ENCODE data around the gene CUBN. TPM values are rescaled to one million over a fixed set of nuclear protein-coding genes. Genes with fewer than 3 reads are reported as not detected.

The CUBN gene
- total RNA-seq, 2 donors from 2014 or later = 2.6 to 3.6 TPM

DNA sequence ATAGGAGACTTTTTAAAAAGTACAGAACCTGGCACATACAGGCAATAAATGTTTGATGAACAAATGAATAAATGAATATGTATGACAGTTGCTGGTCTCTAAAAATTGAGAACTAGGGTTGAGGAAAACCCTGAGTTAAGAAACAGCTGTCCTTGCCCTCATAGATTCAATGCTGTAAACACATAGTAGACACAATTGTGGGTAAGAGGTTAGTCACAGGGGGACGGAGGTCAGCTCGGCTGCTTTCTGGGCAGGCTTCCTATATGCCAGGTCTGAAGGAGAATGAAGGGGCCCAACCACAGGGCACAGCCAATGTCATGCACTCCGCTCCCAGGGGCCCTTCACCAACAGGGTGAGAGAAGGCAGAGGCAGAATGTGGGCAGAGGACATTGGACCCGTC lies 169.1 kb downstream of the CUBN start:
- DNase-seq = no peak
- TF ChIP-seq, protein P1, sequence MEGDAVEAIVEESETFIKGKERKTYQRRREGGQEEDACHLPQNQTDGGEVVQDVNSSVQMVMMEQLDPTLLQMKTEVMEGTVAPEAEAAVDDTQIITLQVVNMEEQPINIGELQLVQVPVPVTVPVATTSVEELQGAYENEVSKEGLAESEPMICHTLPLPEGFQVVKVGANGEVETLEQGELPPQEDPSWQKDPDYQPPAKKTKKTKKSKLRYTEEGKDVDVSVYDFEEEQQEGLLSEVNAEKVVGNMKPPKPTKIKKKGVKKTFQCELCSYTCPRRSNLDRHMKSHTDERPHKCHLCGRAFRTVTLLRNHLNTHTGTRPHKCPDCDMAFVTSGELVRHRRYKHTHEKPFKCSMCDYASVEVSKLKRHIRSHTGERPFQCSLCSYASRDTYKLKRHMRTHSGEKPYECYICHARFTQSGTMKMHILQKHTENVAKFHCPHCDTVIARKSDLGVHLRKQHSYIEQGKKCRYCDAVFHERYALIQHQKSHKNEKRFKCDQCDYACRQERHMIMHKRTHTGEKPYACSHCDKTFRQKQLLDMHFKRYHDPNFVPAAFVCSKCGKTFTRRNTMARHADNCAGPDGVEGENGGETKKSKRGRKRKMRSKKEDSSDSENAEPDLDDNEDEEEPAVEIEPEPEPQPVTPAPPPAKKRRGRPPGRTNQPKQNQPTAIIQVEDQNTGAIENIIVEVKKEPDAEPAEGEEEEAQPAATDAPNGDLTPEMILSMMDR (IDR thresholded peaks at IDR 0.05) = no peak
- TF ChIP-seq POLR2A (IDR thresholded peaks at IDR 0.05) = no peak
- no peaks in the 10 kb centered on the region for H3K36me3 ChIP-seq (replicated peaks in 1 of 2; ENCODE audit: insufficient read depth in 1 of 2, low read depth in 2 of 2)
- no peaks in the 10 kb centered on the region for H3K27me3 ChIP-seq
- intact Hi-C loops (cut with DNase I) = no loop called here
- no peaks in the 10 kb centered on the region for H3K4me1 ChIP-seq
- H3K4me3 ChIP-seq = no peak overlapping the region
- no peak overlapping the region for H3K27ac ChIP-seq
- WGBS, 2 donors = 86 to 89% methylated on average over 4 of the region's 4 CpGs
- no peak for ATAC-seq
- no peaks in the 10 kb centered on the region for H3K9me3 ChIP-seq

DNA sequence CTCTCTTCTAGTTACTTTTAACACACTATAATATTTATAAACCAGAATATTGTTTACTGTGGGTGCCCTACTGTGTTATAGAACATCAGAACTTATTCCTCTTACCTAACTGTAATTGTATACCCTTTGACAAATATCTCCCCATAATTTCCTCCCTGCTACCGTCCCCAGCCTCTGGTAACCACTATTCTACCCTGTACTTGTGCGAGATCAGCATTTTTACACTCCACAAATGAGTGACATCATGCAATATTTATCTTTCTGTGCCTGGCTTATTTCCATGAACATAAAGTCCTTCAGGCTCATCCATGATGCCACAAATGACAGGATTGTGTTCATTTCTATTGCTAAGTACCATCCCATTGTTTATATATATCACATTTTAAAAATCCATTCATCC lies 172.6 kb downstream of the CUBN start:
- Histone ChIP-seq H3K4me3 (no peak overlapping the region), H3K36me3 (replicated peaks in 1 of 2; ENCODE audit: insufficient read depth in 1 of 2, low read depth in 2 of 2) (no peaks in the 10 kb centered on the region), H3K27me3 (no peaks in the 10 kb centered on the region), H3K4me1 (no peaks in the 10 kb centered on the region), H3K27ac (no peak overlapping the region), H3K9me3 (no peaks in the 10 kb centered on the region)
- 63 to 70% methylated on average over 2 of the region's 2 CpGs for WGBS, 2 donors
- intact Hi-C loops (cut with DNase I) = no loop called here
- TF ChIP-seq, protein P1 (IDR thresholded peaks at IDR 0.05) = no peak
- no peak for TF ChIP-seq POLR2A (IDR thresholded peaks at IDR 0.05)
- ATAC-seq (no peak), DNase-seq (no peak)

DNA sequence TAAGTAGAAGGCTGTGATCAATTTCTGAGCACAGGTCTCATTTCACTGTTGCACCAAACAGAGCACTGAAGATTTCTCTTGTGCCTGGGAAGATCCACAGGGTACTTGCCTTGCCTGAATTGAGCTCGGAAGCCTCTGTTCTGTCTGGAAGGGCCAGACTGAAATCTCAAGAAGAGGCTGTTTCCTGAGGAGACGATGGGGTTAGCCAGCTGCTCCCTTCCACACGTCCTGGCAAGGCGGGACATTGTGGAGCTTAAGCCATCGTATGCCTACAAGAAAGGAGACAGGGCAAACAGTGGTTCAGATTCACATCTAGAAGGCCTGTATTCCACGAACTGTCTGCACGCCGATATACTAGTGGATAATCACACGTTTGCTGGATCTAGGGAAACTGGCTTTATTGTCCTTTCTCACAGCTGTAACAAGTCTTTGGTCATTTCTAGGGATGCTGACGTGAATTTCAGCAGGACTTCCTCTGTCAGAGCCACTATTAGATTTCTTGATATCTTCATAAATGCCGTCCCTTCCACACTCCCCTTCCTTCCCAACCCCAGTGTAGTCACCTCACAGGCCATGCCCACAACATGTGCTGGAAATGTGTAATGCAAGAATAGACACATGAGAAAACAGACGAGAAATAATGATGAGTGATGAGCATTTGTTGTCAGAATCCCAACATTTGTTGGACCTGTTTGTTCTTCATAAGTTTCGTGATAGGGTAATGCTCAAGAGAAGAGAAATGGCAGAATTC lies 175.2 kb downstream of the CUBN start:
- TF ChIP-seq POLR2A (IDR thresholded peaks at IDR 0.05) = no peak
- TF ChIP-seq, protein P1 (IDR thresholded peaks at IDR 0.05) = no peak
- WGBS, 2 donors = 72% methylated on average over 13 of the region's 13 CpGs
- Histone ChIP-seq H3K4me1 (no peaks in the 10 kb centered on the region), H3K9me3 (no peaks in the 10 kb centered on the region), H3K27ac (no peak overlapping the region), H3K36me3 (replicated peaks in 1 of 2; ENCODE audit: insufficient read depth in 1 of 2, low read depth in 2 of 2) (no peaks in the 10 kb centered on the region), H3K4me3 (no peak overlapping the region), H3K27me3 (no peaks in the 10 kb centered on the region)
- DNase-seq = no peak
- ATAC-seq = no peak
- intact Hi-C loops (cut with DNase I) = no loop called here

DNA sequence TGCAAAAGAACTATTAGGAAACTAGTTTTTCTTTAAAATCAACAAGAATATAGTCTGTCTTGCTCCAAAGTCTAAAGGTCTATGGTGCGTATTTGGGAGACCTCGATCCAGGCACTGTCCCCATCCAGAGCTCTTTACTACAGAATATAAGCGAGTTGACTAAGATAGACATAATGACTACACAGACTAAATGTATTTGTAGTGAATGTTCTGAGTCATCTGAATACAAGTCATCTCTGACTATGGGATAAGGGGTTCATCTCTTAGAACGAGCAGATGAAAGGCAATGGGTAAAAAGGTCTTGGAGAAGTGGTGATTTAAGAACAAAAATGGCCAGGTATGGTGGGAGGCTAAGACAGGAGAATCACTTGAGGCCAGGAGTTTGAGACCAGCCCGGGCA lies 176.3 kb downstream of the CUBN start:
- no peak overlapping the region for H3K4me3 ChIP-seq
- TF ChIP-seq, protein P1 (IDR thresholded peaks at IDR 0.05) = no peak
- TF ChIP-seq POLR2A (IDR thresholded peaks at IDR 0.05) = no peak
- no peaks in the 10 kb centered on the region for H3K36me3 ChIP-seq (replicated peaks in 1 of 2; ENCODE audit: insufficient read depth in 1 of 2, low read depth in 2 of 2)
- intact Hi-C loops (cut with DNase I) = no loop called here
- H3K27ac ChIP-seq = no peak overlapping the region
- no peaks in the 10 kb centered on the region for H3K9me3 ChIP-seq
- no peaks in the 10 kb centered on the region for H3K4me1 ChIP-seq
- no peak for DNase-seq
- H3K27me3 ChIP-seq = no peaks in the 10 kb centered on the region
- ATAC-seq = no peak
- WGBS, 2 donors = 77 to 86% methylated on average over 5 of the region's 5 CpGs

DNA sequence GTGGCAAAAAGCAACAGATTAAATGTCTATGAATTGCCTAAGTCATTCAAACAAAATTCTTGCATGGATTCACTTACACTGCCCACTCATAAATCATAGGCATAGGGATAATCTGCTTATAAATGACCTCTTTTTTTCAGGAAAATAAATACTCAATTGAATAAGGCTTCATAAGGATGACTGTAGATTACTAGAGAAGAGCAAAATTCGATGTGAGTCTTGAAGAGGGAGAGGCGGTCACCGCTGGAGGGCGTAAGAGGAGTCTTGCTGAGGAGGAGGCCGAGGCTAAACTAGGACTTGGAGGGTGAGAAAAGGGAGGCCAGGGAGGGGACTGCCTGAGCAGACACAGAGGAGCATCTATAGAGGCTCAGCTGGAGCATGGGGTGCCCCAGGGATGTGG lies 177.0 kb downstream of the CUBN start:
- intact Hi-C loops (cut with DNase I) = no loop called here
- Histone ChIP-seq H3K4me3 (no peak overlapping the region), H3K9me3 (no peaks in the 10 kb centered on the region), H3K27me3 (no peaks in the 10 kb centered on the region), H3K36me3 (replicated peaks in 1 of 2; ENCODE audit: insufficient read depth in 1 of 2, low read depth in 2 of 2) (no peaks in the 10 kb centered on the region), H3K27ac (no peak overlapping the region), H3K4me1 (no peaks in the 10 kb centered on the region)
- DNase-seq (no peak), ATAC-seq (no peak)
- WGBS, 2 donors = 71 to 86% methylated on average over 5 of the region's 5 CpGs
- no peak for TF ChIP-seq POLR2A (IDR thresholded peaks at IDR 0.05)
- TF ChIP-seq, protein P1 (IDR thresholded peaks at IDR 0.05) = no peak
